ENCODE measurements around the gene CRK.

Gene CRK

DNA sequence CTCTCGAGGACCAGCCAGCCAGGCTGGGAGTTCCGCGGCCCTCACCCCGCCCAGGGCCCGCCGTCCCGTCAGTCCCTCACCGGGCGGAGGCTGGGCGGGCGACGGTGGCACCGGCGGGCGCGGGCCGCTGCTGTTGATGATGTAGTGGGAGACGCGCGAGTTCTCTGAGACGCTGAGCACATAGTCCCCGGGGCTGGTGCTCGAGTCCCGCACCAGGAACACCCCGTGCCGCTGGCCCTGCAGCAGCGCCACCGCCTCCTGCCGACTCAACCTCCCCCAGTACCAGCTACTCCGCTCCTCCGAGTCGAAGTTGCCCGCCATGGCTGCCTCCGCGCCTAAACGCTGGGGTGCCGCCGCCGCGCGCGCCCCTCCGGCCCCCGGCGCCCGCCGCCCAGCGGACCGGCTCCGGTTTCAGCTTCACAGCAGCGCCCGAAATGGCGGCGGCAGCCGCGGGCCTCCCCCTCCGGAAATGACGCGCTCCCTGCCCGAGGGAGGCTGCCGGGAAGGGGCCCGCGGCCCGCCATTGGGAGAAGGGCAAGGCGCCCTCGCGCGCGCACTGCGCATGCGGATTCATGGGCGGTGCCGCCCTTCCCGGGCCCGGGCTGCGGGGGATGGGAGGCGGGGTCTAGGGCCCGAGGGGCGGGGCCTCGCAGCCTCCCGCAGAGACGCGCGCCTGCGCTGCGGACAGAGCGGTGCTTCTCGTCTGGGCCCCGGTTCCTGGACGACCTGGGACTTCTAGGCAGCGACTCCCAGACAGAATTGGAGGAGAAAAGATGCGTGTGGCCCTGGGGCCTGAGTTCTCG is at the start of gene CRK:
CRK (minus strand) TSS at position 436 of the 803 bp plus-strand sequence; CDS start at position 321, 115 bp downstream.
- peak; percentile 94 to 99 for DNase-seq (ENCODE audit: extremely low read depth in 1 of 2, low read depth in 1 of 2)

DNA sequence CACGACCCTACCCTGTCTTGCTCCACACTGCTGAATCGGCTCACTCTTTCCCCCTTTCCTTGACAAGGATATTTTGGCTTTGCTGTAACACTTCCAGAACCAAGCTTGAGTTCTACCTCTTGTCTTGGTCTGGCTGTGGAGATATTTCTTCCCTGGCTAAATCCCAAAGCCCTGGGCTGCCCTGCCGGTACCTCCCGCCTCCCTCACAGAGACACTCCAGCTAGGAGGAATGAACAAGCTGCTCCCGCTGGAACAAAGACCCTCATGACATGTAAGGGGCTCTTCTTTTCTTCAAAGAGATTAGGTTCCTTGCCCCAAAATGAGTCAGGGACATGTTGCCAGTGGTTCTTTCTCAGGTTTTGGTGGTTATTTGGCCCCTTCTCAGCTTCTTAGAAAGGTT is 49.6 kb upstream of the CRK start:
- no peak for DNase-seq (ENCODE audit: extremely low read depth in 1 of 2, low read depth in 1 of 2)

DNA sequence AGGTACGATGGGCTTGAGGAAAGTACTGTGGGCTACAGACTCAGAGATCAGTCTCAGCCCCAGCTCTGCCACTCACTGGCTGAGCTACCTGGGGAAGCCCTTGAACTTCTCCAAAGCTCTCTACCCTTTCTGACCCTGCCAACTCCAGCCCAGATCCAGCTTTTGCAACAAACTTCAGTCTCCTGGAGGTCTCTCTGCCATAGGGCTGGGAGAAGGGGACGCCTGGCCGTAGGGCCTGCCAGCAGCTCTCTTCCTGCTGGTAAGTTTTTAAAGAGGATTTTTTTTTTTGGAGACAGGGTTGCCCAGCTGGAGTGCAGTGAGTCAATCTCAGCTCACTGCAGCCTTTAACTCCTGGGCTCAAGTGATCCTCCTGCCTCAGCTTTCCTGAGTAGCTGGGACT is 48.8 kb upstream of the CRK start:
- no peak for DNase-seq (ENCODE audit: extremely low read depth in 1 of 2, low read depth in 1 of 2)

DNA sequence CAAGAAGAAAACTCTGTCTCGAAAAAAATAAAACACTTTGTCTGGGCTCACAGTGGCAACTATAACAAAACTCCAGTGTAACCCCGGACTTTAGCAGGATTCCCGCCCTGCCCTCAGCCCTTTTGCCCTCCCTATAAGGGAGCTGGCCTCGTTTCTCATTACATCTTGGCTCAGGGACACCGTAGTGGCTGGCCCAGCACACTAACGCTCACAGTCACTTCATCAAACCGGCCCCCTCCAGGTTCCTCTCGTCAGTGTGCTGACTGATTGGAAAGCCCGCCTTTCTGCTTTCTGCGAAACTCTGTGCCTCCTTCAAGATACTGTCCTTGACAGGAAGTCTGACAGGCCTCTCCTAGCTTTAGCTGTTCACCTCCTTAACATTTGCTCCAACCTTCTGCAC is 47.7 kb upstream of the CRK start:
- no peak for DNase-seq (ENCODE audit: extremely low read depth in 1 of 2, low read depth in 1 of 2)

DNA sequence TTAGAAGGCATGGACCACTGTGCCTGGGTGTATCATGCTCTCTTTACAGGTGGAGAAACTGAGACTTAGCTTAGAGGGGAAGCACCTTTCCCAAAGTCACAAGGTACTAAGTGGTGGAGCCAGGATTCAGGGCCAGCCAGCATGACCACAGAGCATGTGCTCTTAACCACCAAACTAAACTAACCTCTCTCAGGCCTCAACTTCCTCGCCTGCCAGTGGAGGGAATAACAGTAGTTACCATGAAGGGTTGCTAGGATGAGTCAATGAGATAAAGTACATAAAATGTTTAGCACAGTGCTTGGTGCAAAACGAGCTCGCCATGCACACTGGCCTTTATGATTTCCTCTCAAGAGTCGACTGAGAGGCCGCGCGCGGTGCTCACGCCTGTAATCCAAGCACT is 42.8 kb upstream of the CRK start:
- no peak for DNase-seq (ENCODE audit: extremely low read depth in 1 of 2, low read depth in 1 of 2)

DNA sequence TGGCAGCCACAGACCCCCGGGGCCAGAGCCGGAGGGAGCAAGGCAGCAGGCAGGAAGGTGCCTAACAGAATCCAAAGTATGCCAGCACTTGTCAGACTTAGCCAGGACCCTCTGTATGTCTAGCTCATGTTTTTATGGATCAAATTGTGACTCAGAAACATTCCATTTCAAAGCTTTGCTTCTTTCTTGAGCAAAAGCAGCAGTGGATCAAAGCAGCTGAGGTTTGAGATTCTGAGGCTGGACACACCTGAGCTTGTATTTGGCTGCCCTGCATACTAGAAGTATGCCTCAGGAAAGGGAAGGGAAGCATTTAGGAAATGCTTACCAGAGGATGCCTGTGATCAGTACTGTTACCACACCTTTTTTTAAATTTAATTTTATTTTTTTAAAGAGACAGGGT is 42.2 kb upstream of the CRK start:
- no peak for DNase-seq (ENCODE audit: extremely low read depth in 1 of 2, low read depth in 1 of 2)

DNA sequence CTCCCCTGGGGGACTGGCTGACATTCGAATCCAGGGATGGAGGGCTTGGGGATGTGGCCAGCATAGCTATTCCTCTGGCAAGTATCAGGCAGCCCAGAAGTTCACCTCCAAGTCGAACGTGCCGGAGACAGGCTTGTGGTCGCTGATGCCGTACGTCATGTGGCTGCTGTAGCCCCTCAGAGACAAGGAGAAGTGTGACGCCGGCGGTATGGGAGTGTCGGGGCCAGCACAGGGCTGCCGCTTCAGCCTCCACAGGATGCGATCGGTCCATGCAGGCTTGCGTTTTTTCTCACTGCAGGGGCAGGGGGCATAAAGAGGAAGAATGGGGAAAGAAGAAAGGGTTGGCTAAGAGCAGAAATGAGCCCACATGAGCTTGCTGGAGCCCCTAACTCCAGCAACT is 41.8 kb upstream of the CRK start:
- no peak for DNase-seq (ENCODE audit: extremely low read depth in 1 of 2, low read depth in 1 of 2)

DNA sequence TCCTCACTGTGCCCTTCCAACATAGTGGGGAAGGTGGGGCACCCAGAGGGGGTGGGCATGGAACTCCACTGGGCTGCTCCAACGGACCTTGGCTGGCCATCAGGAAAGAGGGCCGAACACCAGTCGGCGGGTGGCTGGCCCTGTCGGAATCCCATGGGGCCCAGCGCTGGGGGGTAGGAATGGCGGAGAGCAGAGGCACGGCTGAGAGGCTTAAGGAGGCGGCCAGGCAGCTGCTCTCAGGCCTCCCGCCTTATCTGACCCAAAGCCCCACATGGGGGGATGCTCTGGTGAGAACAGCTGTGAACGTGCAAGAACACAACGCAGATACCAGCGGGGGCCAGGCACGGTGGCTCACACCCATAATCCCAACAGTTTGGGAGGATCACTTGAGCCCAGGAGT is 40.8 kb upstream of the CRK start:
- no peak for DNase-seq (ENCODE audit: extremely low read depth in 1 of 2, low read depth in 1 of 2)

DNA sequence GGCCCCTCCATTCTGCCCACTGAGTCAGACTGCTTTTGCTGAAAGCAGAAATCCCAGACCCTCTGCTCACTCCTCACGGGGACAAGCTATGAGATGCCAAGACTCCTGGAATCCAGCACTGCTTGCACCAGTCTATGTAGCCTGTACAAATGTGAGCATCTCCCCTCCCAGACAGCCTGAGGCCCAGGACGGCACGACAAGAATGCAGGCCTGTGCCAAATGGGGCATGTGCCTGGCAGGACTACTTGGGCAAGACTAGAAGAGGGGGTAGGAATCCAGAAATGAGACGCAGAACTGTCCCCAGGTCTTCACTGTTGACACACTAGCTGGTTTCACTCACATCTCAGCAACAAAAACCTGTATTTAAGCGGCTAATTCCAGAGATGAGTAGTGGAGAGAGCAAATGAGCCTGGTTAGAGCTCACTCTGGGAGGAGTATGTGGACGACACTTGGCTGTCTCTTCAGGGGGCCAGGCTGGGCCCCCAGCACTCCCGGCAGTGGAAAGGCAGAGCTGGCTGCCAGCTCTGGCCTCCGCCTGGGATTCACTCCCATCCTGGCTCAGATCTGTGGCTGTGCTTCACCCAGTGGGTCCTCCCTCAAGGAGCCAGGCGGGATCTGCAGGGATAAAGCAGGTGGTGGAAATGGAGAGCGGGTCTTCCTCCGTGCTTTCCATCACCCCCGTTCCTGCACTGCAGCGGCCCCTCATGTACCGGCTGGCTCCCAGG is 39.4 kb upstream of the CRK start:
- no peak for DNase-seq (ENCODE audit: extremely low read depth in 1 of 2, low read depth in 1 of 2)

DNA sequence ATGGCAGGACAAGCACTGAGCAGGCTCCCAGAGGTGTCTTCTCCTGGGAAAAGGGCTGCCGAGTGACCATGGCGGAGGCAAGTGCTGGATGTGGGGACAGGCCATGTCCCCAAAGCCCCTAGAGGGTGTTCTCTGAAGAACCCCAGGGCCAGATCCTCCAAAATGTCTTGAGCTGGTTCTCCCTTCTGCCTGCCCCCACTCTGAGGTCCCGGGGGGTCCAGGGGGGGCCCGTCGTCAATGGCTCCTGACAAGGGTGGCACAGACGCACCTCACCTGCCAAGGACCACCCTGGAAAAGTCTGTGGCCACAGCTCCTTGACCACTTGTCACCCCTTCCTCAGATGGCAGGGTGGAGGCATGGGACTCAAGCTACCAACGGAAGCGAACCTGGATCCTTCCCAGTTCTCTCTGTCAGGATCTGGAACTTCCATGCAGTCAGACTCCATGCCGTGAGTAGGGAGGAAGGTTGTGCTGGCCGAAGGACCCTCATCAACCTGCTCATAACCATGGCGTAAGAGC is 38.8 kb upstream of the CRK start:
- DNase-seq (ENCODE audit: extremely low read depth in 1 of 2, low read depth in 1 of 2), result no peak

DNA sequence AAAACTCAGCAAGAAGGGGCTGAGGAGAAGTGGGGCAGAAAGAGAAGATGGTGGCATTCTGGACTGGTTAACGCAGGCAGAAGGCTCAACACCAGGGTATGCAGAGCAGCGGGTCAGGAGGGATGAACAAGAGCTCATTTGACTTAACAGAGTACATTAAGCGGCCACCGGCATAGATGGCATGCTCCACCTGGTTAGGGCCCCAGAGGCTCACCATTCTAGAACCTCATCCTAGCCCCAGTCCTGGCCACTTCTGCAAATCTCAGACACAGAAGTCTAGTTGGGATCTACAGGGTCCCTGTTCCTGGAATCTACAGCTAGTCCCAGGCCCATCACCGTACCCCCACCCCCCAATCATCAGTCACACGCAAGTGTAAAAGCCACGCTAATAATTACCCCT is 38.2 kb upstream of the CRK start:
- no peak for DNase-seq (ENCODE audit: extremely low read depth in 1 of 2, low read depth in 1 of 2)

DNA sequence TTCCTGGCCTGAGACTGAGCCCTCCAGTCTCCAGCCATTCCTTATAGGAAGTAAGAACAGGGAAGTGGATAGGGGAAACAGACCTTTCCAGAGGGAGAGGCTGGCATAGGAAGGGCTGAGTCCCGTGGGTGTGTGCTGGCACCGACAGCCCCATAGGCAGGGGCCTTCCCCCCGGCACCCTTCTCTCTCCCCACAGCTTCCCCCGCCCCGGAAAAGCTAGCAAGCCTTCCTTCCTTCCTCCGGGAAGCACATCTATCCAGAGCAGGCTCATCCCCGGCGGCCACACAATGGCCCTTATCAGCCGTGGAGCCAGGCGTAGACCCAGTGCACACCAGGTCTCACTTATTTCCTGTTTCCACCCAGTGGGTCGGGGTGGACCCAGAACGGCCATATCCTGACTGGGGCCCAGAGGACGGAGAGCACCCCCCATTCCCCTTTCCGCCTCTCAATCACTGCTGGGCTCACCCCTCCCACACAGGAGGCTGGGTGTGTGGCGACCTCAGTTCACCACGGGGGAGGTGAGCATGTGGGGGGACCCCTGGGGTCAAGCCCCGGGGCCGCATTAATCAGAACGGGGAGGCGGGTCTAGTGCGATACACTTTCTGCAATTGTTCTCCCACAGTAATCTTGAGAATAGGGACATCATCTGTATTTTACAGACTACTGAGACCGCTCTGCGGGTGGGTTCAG is 37.4 kb upstream of the CRK start:
- no peak for DNase-seq (ENCODE audit: extremely low read depth in 1 of 2, low read depth in 1 of 2)

DNA sequence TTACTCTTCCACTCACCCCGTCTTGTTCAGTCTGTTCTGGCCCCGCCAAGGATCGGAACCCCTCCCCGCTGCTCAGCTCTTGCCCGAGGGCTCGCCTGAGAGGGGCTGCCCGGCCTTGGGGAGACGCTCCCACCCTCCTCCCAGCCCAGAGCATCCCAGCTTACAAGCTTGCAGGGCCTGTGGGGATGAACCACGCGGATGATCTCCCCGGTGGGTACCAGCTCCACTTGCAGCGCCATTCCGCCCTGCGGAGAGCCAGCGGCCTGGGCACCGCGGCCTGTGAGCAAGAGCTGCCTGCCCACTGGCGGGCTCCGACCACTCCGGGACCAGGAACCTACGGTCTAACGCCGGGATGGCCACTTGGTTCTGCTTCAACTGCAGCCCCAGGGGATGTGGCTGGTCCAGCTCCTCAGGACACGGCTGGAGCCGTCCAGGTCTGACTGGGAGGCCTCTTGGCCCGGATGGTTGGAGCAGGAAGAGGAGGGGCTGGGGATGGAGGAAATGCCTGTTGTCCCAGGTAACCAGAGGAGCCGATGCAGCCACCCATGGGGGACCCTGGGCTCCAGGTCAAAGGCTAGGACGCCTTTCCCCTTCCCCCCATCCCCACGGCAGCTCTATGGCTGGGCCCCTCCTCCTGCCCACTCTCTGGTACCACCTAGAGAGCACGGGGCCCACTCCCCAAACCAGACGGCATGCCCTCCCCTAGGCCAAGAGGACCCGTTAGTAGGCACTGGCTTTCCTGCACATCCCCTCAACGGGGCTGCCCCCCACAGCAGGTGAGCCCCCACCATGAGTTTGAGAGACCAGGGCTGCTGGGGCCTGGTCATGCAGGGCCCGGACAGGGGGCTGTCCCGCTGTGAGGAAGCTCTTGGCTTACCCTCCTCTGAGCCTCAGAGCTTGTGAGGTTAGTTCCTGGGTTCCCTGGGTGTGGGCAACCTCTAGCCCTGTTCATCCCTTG is 36.5 kb upstream of the CRK start, which contains the start of gene MYO1C:
MYO1C (minus strand) TSS at position 438 of the 958 bp plus-strand sequence; CDS start at position 239, 199 bp downstream.
- no peak for DNase-seq (ENCODE audit: extremely low read depth in 1 of 2, low read depth in 1 of 2)

DNA sequence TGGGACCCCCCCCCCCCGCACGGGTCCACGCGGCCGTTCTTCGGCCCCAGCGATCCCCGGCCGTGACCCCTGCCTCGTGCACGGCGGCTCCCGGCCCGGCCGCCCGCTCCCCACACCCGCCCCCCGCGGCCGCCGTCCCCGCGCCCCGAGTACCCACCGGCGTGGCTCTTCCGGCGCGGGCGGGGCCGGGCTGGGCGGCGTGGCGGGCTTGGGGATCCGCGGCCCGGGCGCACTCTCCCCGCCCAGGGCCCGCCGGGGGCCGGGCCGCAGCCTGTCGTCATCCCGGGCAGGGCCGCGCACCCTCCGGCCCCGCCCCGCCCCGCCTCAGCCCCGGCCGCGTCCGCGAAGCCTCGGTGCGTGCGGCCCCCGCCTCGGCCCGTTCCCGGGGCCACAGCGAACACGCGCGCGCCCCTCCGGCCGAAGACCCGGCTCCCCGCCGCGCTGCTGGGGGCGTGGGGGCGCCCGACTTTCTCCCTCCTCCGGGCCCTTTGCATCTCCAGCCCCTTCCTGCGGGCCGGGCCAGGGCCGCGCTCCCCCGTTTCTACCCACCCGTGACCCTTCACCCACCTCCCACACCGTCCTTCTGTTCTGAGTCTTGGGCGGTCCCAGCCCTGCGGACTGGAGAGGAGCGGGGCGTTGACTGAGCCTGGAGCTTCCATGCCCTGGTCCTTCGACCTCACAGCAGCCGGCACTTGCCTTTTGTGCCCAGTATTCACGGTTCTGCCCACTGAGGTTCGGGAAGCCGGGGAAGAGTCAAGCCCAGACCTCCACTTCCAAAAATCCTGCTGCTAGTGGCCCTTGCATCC is 35.6 kb upstream of the CRK start:
- peak in 1 of 2 donors; percentile 25 for DNase-seq (ENCODE audit: extremely low read depth in 1 of 2, low read depth in 1 of 2)

DNA sequence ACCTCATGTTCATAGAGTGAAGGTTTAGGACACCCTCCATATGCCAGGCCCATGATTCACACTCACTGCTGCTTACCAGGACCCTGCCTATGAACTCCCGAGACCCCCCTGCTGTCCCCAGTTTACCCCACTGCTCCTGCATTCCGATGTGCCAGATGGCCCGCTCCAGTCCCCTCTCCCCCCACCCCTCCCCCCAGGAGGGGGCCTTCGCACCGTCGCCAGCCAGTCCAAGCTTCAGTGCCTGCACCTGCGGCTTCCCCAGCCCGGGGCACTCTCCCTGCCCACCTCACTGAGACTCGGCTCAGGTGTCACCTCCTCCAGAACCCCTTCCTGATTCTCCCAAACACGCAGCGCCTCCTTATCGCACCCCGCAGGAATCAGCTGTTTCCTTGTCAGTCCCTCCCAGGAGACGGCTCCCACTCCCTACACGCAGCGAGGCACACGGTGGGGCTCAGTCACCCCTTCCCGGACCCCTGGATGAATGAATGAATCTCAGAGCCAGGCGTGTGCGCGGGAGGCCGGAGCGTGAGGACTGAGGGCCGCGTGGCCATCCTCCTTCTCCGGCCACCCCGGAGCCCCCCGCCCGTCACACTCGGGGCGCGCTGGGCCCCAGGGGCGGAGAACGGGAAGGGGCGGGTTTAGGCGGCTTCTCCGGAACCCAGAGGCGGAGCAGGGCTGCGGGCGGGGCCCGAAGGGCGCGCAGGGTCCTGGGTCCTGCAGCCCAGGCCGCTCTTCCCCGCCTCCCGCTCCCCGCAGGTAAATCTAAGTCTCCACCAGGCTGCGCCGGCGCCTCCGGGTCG is 34.8 kb upstream of the CRK start:
- peak in 1 of 2 donors; percentile 50 for DNase-seq (ENCODE audit: extremely low read depth in 1 of 2, low read depth in 1 of 2)

DNA sequence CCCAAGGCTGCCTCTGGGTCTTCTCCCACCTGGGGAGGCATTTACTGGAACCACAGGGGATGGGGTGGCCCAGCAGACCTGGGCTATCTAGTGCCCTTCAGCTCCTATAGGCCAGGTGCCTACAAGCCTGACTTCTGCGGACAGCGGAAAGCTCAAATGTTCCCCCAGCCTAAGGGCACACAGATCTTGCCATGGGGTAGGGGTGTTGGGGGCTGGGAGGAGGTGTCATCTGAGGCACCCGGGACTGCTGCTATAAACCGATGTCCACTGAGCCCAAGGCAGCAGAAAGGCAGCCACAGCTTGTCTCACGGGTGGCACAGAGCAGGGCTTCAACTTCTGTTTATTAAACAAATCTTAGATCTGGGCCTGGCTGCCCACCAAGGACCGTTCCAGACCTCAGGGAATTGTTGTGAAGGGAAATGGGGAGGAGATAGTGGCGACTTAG is 32.8 kb upstream of the CRK start:
- no peak for DNase-seq (ENCODE audit: extremely low read depth in 1 of 2, low read depth in 1 of 2)

DNA sequence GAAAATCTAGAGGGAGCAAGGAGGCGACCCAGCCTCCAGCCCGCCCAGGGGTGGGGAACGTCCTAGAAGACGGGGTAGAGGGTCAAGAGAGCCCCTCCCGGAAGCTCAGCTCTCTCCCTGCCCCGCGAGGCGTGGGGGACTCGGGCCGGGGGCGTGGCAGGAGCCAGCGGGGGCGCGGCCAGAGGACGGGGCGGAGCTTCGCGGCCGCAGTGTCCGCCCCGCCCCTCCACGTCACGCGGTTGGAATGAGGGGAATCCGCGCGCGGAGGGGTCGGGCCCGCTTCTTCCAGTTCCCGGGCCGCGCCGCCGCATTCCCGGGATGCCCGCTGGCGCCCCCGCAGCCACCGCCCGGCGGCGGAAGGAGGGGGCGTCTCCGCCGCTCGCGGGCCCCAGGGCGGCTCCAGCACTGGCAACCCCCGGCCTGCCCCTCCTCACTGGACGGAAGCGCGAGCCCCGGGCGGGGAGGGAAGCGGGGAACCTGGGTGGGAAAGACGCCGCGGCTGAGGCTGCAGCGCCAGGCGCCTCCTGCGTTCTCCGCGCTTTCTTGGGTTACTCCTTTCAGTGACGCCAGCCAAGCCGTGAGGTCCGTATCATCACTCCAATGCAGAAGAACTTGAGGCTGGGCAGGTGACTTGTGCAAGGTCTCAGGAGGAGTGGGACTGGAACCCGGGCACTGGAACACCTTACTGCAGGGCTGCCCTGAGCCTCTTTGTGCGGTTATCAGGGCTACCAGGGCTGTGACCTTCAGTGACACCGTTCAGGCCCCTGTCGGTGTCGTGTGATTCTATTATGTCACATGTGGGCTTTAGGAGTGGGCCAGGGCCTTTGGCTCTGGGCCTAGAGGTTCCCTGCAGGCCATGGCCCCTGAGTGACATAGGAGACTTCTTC is 32.1 kb upstream of the CRK start:
- peak in 1 of 2 donors; percentile 32 for DNase-seq (ENCODE audit: extremely low read depth in 1 of 2, low read depth in 1 of 2)

Data from stimulated activated CD8-positive, alpha-beta memory T cell treated with anti-CD3 and anti-CD28 coated beads, Interleukin-7, amount 100 ng/mL, for 48 hours (primary cell).